CD4-positive, alpha-beta T cell (primary cell): ENCODE results near the gene SERPINA5. TPM values are rescaled to one million over a fixed set of nuclear protein-coding genes. Genes with fewer than 3 reads are reported as not detected.

Source experiments
- ATAC-seq: fragments of 200-7000 bp; cut with Tn5 transposase; one replicate; pipeline ENCODE4 v1.10.0; 2022; ENCODE audit warnings: mild to moderate bottlenecking; ENCODE audit not compliant: poor library complexity
- CTCF ChIA-PET: fragments of 350-600 bp; sonication (Branson Sonifier 250); formaldehyde crosslinking; loops from one replicate; lab custom pipeline; 2021; ENCODE audit warnings: antibody characterized with exemption, inconsistent platforms; lab: Charles Lee
- POLR2A ChIA-PET: fragments of 350-600 bp; sonication (Branson Sonifier 250); formaldehyde crosslinking; loops from one replicate; lab custom pipeline; 2021; ENCODE audit warnings: antibody characterized with exemption, inconsistent platforms; lab: Charles Lee
- DNase-seq, 14 experiments: peaks; one replicate each; pipeline ENCODE4 v3.0.0-alpha.2; 2013 to 2020; ENCODE audit warnings: mixed read lengths in 2 of 14
- H3K27ac ChIP-seq, 2 donors: one replicate each; pipeline versions ENCODE4 v1.5.1 to v1.7.0; 2013; ENCODE audit warnings: low read length in 2 of 2, low read depth in 1 of 2, mild to moderate bottlenecking in 1 of 2
- H3K27me3 ChIP-seq, 2 experiments: 1 replicate in 1 of 2; 2 replicates in 1 of 2; pipeline versions ENCODE4 v1.6.1 to v1.7.0; 2013; ENCODE audit warnings: low read length in 2 of 2, control low read depth in 1 of 2, mild to moderate bottlenecking in 1 of 2, moderate library complexity in 1 of 2; ENCODE audit not compliant: insufficient read depth in 2 of 2, control insufficient read depth in 1 of 2
- H3K36me3 ChIP-seq: one replicate; pipeline ENCODE4 v1.6.1; 2013; ENCODE audit warnings: low read length, control low read depth; ENCODE audit not compliant: insufficient read depth
- H3K4me1 ChIP-seq: one replicate; pipeline ENCODE4 v1.6.1; 2013; ENCODE audit warnings: low read length, control low read depth; ENCODE audit not compliant: insufficient read depth
- H3K4me3 ChIP-seq: one replicate; pipeline ENCODE4 v1.5.1; 2013; ENCODE audit warnings: mild to moderate bottlenecking, low read length, moderate library complexity
- H3K9me3 ChIP-seq, 2 experiments: 1 replicate in 1 of 2; 2 replicates in 1 of 2; pipeline versions ENCODE4 v1.6.1 to v1.7.0; 2013; ENCODE audit warnings: low read length in 2 of 2, mild to moderate bottlenecking in 2 of 2, control low read depth in 1 of 2, moderate library complexity in 1 of 2; ENCODE audit not compliant: control insufficient read depth in 1 of 2, insufficient read depth in 1 of 2
- H3K27ac Mint-ChIP-seq: one replicate; pipeline ENCODE4 v1.8.0; 2020; ENCODE audit warnings: mixed read lengths
- H3K27me3 Mint-ChIP-seq: one replicate; pipeline ENCODE4 v1.8.0; 2021; ENCODE audit warnings: mixed read lengths
- H3K36me3 Mint-ChIP-seq: one replicate; pipeline ENCODE4 v1.8.0; 2021; ENCODE audit warnings: low read depth, mixed read lengths
- H3K4me1 Mint-ChIP-seq: one replicate; pipeline ENCODE4 v1.8.0; 2021; ENCODE audit warnings: low read depth, mixed read lengths
- H3K4me3 Mint-ChIP-seq: one replicate; pipeline ENCODE4 v1.8.0; 2020; ENCODE audit warnings: mild to moderate bottlenecking, mixed read lengths
- H3K9me3 Mint-ChIP-seq: one replicate; pipeline ENCODE4 v1.8.0; 2020; ENCODE audit warnings: mixed read lengths
- CTCF ChIP-seq: fragments of 200-600 bp; IDR thresholded peaks from one replicate; pipeline ENCODE4 v1.8.0; 2022; ENCODE audit warnings: antibody characterized with exemption, mild to moderate bottlenecking
- intact Hi-C, 2 experiments: fragments of 100-400 bp; cut with DNase I in 1 of 2; cut with micrococcal nuclease in 1 of 2; formaldehyde crosslinking; loops; one replicate each; pipeline versions ENCODE4 v1.15.1 to v1.9.0; 2023 to 2025; cut with DNase I, micrococcal nuclease
- total RNA-seq, 174 experiments: library from RNA in 2 of 174; stranded (reverse) in 2 of 174; gene quantifications; one replicate each; pipeline ENCODE4 v1.2.3 and lab custom pipeline; 2021 to 2026

SERPINA5 gene
- total RNA-seq, 2 experiments from 2014 or later = not detected

GRCh38 chr14:94570002-94570400 lies 11.2 kb upstream of the SERPINA5 start:
- H3K4me3 Mint-ChIP-seq = no peak overlapping the region
- peaks cover 16% of the 10 kb centered on the region for H3K27me3 Mint-ChIP-seq
- no peaks in the 10 kb centered on the region for H3K36me3 Mint-ChIP-seq
- DNase-seq = no peak
- Histone ChIP-seq H3K36me3 (no peaks in the 10 kb centered on the region), H3K9me3 (peaks cover 0 to 11% of the 10 kb centered on the region in 2 experiments), H3K27me3 (peaks cover 0 to 2% of the 10 kb centered on the region in 2 experiments), H3K27ac (no peak overlapping the region), H3K4me1 (no peaks in the 10 kb centered on the region), H3K4me3 (no peak overlapping the region)
- intact Hi-C loops = no loop called here
- TF ChIP-seq CTCF = no peak
- ATAC-seq = no peak
- CTCF ChIA-PET = no interaction called here
- no peak overlapping the region for H3K27ac Mint-ChIP-seq
- POLR2A ChIA-PET = no interaction called here
- H3K4me1 Mint-ChIP-seq = no peaks in the 10 kb centered on the region
- no peaks in the 10 kb centered on the region for H3K9me3 Mint-ChIP-seq

- no peak overlapping the region for H3K27ac ChIP-seq
- no peaks in the 10 kb centered on the region for H3K4me1 ChIP-seq
- H3K4me3 ChIP-seq = no peak overlapping the region
- peaks cover 0 to 11% of the 10 kb centered on the region in 2 experiments for H3K9me3 ChIP-seq
- DNase-seq (no peak), ATAC-seq (no peak)
- no peaks in the 10 kb centered on the region for H3K36me3 Mint-ChIP-seq
- no peak for TF ChIP-seq CTCF
- H3K36me3 ChIP-seq = no peaks in the 10 kb centered on the region
- intact Hi-C loops = no loop called here
- H3K4me1 Mint-ChIP-seq = no peaks in the 10 kb centered on the region
- peaks cover 0 to 2% of the 10 kb centered on the region in 2 experiments for H3K27me3 ChIP-seq
- H3K27me3 Mint-ChIP-seq = peaks cover 16% of the 10 kb centered on the region
- H3K27ac Mint-ChIP-seq = no peak overlapping the region
- POLR2A ChIA-PET = no interaction called here
- H3K4me3 Mint-ChIP-seq = no peak overlapping the region
- H3K9me3 Mint-ChIP-seq = no peaks in the 10 kb centered on the region
- CTCF ChIA-PET = no interaction called here
Measured at GRCh38 chr14:94570440-94570839, 10.8 kb upstream of the SERPINA5 start.

GRCh38 chr14:94571395-94571794 lies 9.8 kb upstream of the SERPINA5 start:
- Mint-ChIP-seq H3K27ac (no peak overlapping the region), H3K27me3 (peaks cover 10% of the 10 kb centered on the region), H3K9me3 (no peaks in the 10 kb centered on the region), H3K36me3 (no peaks in the 10 kb centered on the region), H3K4me3 (no peak overlapping the region), H3K4me1 (no peaks in the 10 kb centered on the region)
- intact Hi-C loops = no loop called here
- ChIA-PET CTCF (no interaction called here), POLR2A (no interaction called here)
- no peak for TF ChIP-seq CTCF
- H3K4me1 ChIP-seq = no peaks in the 10 kb centered on the region
- ATAC-seq (no peak), DNase-seq (no peak)
- H3K36me3 ChIP-seq = no peaks in the 10 kb centered on the region
- no peak overlapping the region for H3K27ac ChIP-seq
- peaks cover 0 to 11% of the 10 kb centered on the region in 2 experiments for H3K9me3 ChIP-seq
- peaks cover 0 to 2% of the 10 kb centered on the region in 2 experiments for H3K27me3 ChIP-seq
- no peak overlapping the region for H3K4me3 ChIP-seq
